IMR-90 (cell line): Measurements from ENCODE around the gene MB21D2. TPM values are rescaled to one million over a fixed set of nuclear protein-coding genes. Genes with fewer than 3 reads are reported as not detected.

Experiments used
- ATAC-seq: fragments of 200-7000 bp; cut with Tn5 transposase; 2 replicates; pipeline ENCODE4 v1.9.1; 2020; ENCODE audit warnings: low read depth, mild to moderate bottlenecking, moderate library complexity
- BruUV-seq: library from RNA; stranded (reverse); fragments of 400-500 nt; replicated peaks from 2 replicates; lab custom pipeline; 2021; lab: Mats Ljungman, UMichigan
- CTCF ChIA-PET: fragments of 300-600 bp; formaldehyde crosslinking; extraction: SDS; loops from one replicate; lab custom pipeline; 2021; ENCODE audit warnings: antibody characterized with exemption; lab: Yijun Ruan, JAX
- POLR2A ChIA-PET: fragments of 300-600 bp; sonication (Branson Sonifier 250); formaldehyde crosslinking; loops from one replicate; lab custom pipeline; 2022; ENCODE audit warnings: antibody characterized with exemption; ENCODE audit not compliant: unreplicated experiment; lab: Charles Lee
- DNase-seq: peaks from one replicate; pipeline ENCODE4 v3.0.0; 2013
- H2AFZ ChIP-seq: replicated peaks from 2 replicates; pipeline ENCODE3; 2013; ENCODE audit warnings: low read length, mild to moderate bottlenecking; ENCODE audit not compliant: poor library complexity
- H2AK5ac ChIP-seq: 2 replicates; pipeline ENCODE4 v1.6.1; 2013; ENCODE audit warnings: low read depth, low read length, inconsistent platforms
- H2AK9ac ChIP-seq: replicated peaks from 2 replicates; pipeline ENCODE3; 2013; ENCODE audit warnings: mild to moderate bottlenecking, low read depth, low read length, moderate library complexity; ENCODE audit not compliant: poor library complexity
- H2BK120ac ChIP-seq: 2 replicates; pipeline ENCODE4 v1.6.1; 2013; ENCODE audit warnings: low read depth, low read length, inconsistent platforms
- H2BK15ac ChIP-seq: 3 replicates; pipeline ENCODE4 v1.6.1; 2013; ENCODE audit warnings: low read depth, low read length, inconsistent platforms
- H2BK20ac ChIP-seq: 2 replicates; pipeline ENCODE4 v1.6.1; 2013; ENCODE audit warnings: low read depth, mild to moderate bottlenecking, inconsistent platforms, low read length, moderate library complexity
- H2BK5ac ChIP-seq: 2 replicates; pipeline ENCODE4 v1.6.1; 2013; ENCODE audit warnings: mild to moderate bottlenecking, low read depth, low read length, inconsistent platforms; ENCODE audit not compliant: poor library complexity, severe bottlenecking
- H3K14ac ChIP-seq: replicated peaks from 2 replicates; pipeline ENCODE4 v1.6.1; 2013; ENCODE audit warnings: low read depth, low read length, inconsistent platforms
- H3K18ac ChIP-seq: 2 replicates; pipeline ENCODE4 v1.6.1; 2013; ENCODE audit warnings: low read depth, low read length, control low read depth
- H3K23ac ChIP-seq: 2 replicates; pipeline ENCODE4 v1.6.1; 2013; ENCODE audit warnings: low read depth, low read length, inconsistent platforms
- H3K27ac ChIP-seq: 2 replicates; pipeline ENCODE4 v1.5.1; 2013; ENCODE audit warnings: mild to moderate bottlenecking, control low read depth, low read length; ENCODE audit not compliant: insufficient read depth
- H3K27me3 ChIP-seq: 2 replicates; pipeline ENCODE4 v1.6.1; 2013; ENCODE audit warnings: low read length; ENCODE audit not compliant: control insufficient read depth, insufficient read depth
- H3K36me3 ChIP-seq: 2 replicates; pipeline ENCODE4 v1.6.1; 2013; ENCODE audit warnings: low read length, mixed read lengths; ENCODE audit not compliant: control insufficient read depth, insufficient read depth
- H3K4ac ChIP-seq: 2 replicates; pipeline ENCODE4 v1.6.1; 2013; ENCODE audit warnings: low read depth, low read length, inconsistent platforms
- H3K4me1 ChIP-seq: 2 replicates; pipeline ENCODE4 v1.6.1; 2013; ENCODE audit warnings: low read length, mixed read lengths; ENCODE audit not compliant: control insufficient read depth, insufficient read depth
- H3K4me2 ChIP-seq: 2 replicates; pipeline ENCODE4 v1.6.1; 2013; ENCODE audit warnings: low read depth, mild to moderate bottlenecking, control low read depth, low read length, moderate library complexity
- H3K4me3 ChIP-seq: 2 replicates; pipeline ENCODE4 v1.5.1; 2013; ENCODE audit warnings: low read depth, mild to moderate bottlenecking, control low read depth, low read length, moderate library complexity; ENCODE audit not compliant: insufficient read depth
- H3K56ac ChIP-seq: 2 replicates; pipeline ENCODE4 v1.6.1; 2013; ENCODE audit warnings: low read length, inconsistent platforms; ENCODE audit not compliant: insufficient read depth; ENCODE audit errors: extremely low read depth
- H3K79me1 ChIP-seq, 2 experiments: 2 replicates each; pipeline ENCODE4 v1.6.1; 2013; ENCODE audit warnings: low read length in 2 of 2, inconsistent platforms in 1 of 2, low read depth in 1 of 2
- H3K9ac ChIP-seq: 2 replicates; pipeline ENCODE4 v1.6.1; 2013; ENCODE audit warnings: low read depth, low read length, control low read depth
- H3K9me1 ChIP-seq: 2 replicates; pipeline ENCODE4 v1.6.1; 2013; ENCODE audit warnings: low read length, inconsistent platforms; ENCODE audit not compliant: insufficient read depth
- H3K9me3 ChIP-seq: 2 replicates; pipeline ENCODE4 v1.6.1; 2013; ENCODE audit warnings: low read length; ENCODE audit not compliant: control insufficient read depth, insufficient read depth
- H4K20me1 ChIP-seq: 2 replicates; pipeline ENCODE4 v1.6.1; 2013; ENCODE audit warnings: low read length, inconsistent platforms; ENCODE audit not compliant: insufficient read depth
- H4K5ac ChIP-seq: 2 replicates; pipeline ENCODE4 v1.6.1; 2013; ENCODE audit warnings: mild to moderate bottlenecking, low read depth, low read length, control low read depth
- H4K8ac ChIP-seq, 2 experiments: 2 replicates each; pipeline ENCODE4 v1.6.1; 2013; ENCODE audit warnings: low read depth in 2 of 2, low read length in 2 of 2, control low read depth in 1 of 2, inconsistent platforms in 1 of 2
- H4K91ac ChIP-seq: 2 replicates; pipeline ENCODE4 v1.6.1; 2013; ENCODE audit warnings: low read depth, low read length, inconsistent platforms; ENCODE audit not compliant: insufficient read depth
- BHLHE40 ChIP-seq: fragments of 150-350 bp; IDR thresholded peaks from 2 replicates; pipeline ENCODE4 v1.6.1; 2016; ENCODE audit warnings: mild to moderate bottlenecking, low read depth, low read length
- CEBPB ChIP-seq: IDR thresholded peaks from 2 replicates; pipeline ENCODE4 v1.6.1; 2012; ENCODE audit warnings: low read depth, low read length, improper control_type of control experiment
- FOS ChIP-seq: fragments of 150-350 bp; IDR thresholded peaks from 2 replicates; pipeline ENCODE4 v1.6.1; 2016; ENCODE audit warnings: low read depth, low read length
- MAFK ChIP-seq: IDR thresholded peaks from 2 replicates; pipeline ENCODE4 v1.6.1; 2012; ENCODE audit warnings: low read depth, low read length, improper control_type of control experiment
- MXI1 ChIP-seq: IDR thresholded peaks from 2 replicates; pipeline ENCODE4 v1.6.1; 2012; ENCODE audit warnings: low read depth, mild to moderate bottlenecking, low read length, moderate library complexity, borderline replicate concordance
- RAD21 ChIP-seq: IDR thresholded peaks from 2 replicates; pipeline ENCODE4 v1.6.1; 2012; ENCODE audit warnings: low read length, improper control_type of control experiment
- RCOR1 ChIP-seq: IDR thresholded peaks from 2 replicates; pipeline ENCODE4 v1.6.1; 2012; ENCODE audit warnings: mild to moderate bottlenecking, low read length, improper control_type of control experiment; ENCODE audit not compliant: insufficient replicate concordance
- WGBS, 2 experiments: methylation state at CpG; one replicate each; pipeline versions ENCODE4 v1.1.5 to v1.1.7; 2013; ENCODE audit warnings: missing lambda C conversion rate in 2 of 2; ENCODE audit not compliant: insufficient read length in 1 of 2; ENCODE audit errors: extremely low coverage in 2 of 2; 5-methylcytosine and 5-hydroxymethylcytosine counted together
- dilution Hi-C: fragments of 300-500 bp; cut with HindIII; formaldehyde crosslinking; loops from one replicate; pipeline ENCODE4 v1.14.3; 2018; ENCODE audit warnings: low sequenced_read_pairs; ENCODE audit not compliant: unreplicated experiment
- in situ Hi-C: fragments of 300-500 bp; cut with MboI; formaldehyde crosslinking; loops from 3 replicates; pipeline ENCODE4 v1.14.3; 2019; ENCODE audit warnings: low sequenced_read_pairs, inconsistent platforms, mixed read lengths
- intact Hi-C: fragments of 100-400 bp; cut with micrococcal nuclease; formaldehyde crosslinking; loops from 2 replicates; pipeline ENCODE4 v1.10.0; 2022
- polyA plus RNA-seq, 3 experiments: library from polyadenylated mRNA; depleted of rRNA; stranded (reverse); fragments of >200 nt; gene quantifications; 2 replicates each; pipeline ENCODE4 v1.2.3, GENCODE V29; 2012; ENCODE audit warnings: low replicate concordance in 1 of 3
- total RNA-seq: library from RNA; depleted of rRNA; stranded (reverse); fragments of >200 nt; gene quantifications from 2 replicates; pipeline ENCODE4 v1.2.3, GENCODE V29; 2012
- TF ChIP-seq, protein P1 (sequence below): fragments of 150-350 bp; IDR thresholded peaks from 2 replicates; pipeline ENCODE4 v1.6.1; 2016; ENCODE audit warnings: low read depth, mild to moderate bottlenecking, low read length, moderate library complexity, borderline replicate concordance
- TF ChIP-seq, protein P2 (sequence below): fragments of 150-350 bp; IDR thresholded peaks from 2 replicates; pipeline ENCODE4 v1.6.1; 2017; ENCODE audit warnings: mild to moderate bottlenecking, antibody characterized with exemption, low read length, low read depth
- TF ChIP-seq, protein P3 (sequence below): conservative IDR thresholded peaks from 2 replicates; pipeline ENCODE4 v1.5.1; 2012; ENCODE audit warnings: mild to moderate bottlenecking, low read depth, low read length, improper control_type of control experiment

MB21D2 gene
- total and polyA plus RNA-seq, 2 of the 4 experiments (the other 2 are of a cell fraction): 13.6 to 44.8 TPM

DNA sequence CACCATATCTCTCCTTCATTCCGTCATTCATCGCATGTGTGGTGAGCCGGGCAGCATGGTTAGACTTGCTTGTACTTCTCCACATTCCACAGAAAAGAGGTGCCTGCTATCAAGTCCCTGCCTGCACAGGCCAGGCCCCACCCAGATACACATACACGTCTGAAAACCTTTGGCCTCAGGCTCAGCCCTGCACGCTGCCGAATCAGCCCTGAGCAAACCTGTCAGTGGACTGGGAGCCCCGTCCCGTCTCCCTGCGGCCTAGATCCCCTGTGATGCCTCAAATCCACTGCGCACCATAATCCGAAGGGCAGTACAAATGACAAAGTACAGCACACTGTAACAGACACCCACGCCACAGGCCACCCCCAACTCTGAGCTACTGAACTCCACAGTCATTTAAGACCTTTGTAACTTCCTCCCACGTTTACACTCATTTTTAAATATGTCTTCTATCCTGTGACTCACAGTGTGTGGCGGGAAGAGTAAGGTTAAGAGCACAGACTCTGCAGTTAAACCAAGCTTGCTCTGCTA is 67.1 kb downstream of the MB21D2 start:
- H3K14ac ChIP-seq: peak overlapping the region; percentile 75
- no peaks in the 10 kb centered on the region for H3K36me3 ChIP-seq
- 0 out of 2 replicates have a peak overlapping the region, but pooled peaks have one; percentile 14 for H3K18ac ChIP-seq
- H3K79me1 ChIP-seq: peaks cover 34 to 56% of the 10 kb centered on the region in 2 experiments
- no peak overlapping the region for H3K4me3 ChIP-seq
- DNase-seq (peak; percentile 86), ATAC-seq (peak; percentile 62)
- 0 out of 2 replicates have a peak overlapping the region, but pooled peaks have one; percentile 6 for H3K23ac ChIP-seq
- peaks cover 13% of the 10 kb centered on the region for H3K9me1 ChIP-seq
- H3K4ac ChIP-seq: peak overlapping the region; percentile 84
- H2AK9ac ChIP-seq: peak overlapping the region; percentile 10
- no peak overlapping the region for H3K27ac ChIP-seq
- H3K4me1 ChIP-seq: peaks cover 24% of the 10 kb centered on the region
- peak overlapping the region; percentile 46; the same call in 2 of the 3 replicates for H2BK15ac ChIP-seq
- no peaks in the 10 kb centered on the region for H3K9me3 ChIP-seq
- H3K56ac ChIP-seq: no peak overlapping the region
- H4K20me1 ChIP-seq: peaks cover 13% of the 10 kb centered on the region; the same call in 1 of the 2 replicates
- ChIA-PET POLR2A (no interaction called here), CTCF (interaction anchor here (0.9 kb wide), 1 partner anchor 34 kb away, joined by 4 read pairs; no protein-coding TSS in a partner anchor)
- H4K8ac ChIP-seq: peak overlapping the region; percentile 25 to 28; a peak in 2 of 4 replicates
- no TSS peak for BruUV-seq
- dilution Hi-C loops (no loop called here), in situ Hi-C loops (no loop called here), intact Hi-C loops (no loop called here)
- TF ChIP-seq, protein P1, sequence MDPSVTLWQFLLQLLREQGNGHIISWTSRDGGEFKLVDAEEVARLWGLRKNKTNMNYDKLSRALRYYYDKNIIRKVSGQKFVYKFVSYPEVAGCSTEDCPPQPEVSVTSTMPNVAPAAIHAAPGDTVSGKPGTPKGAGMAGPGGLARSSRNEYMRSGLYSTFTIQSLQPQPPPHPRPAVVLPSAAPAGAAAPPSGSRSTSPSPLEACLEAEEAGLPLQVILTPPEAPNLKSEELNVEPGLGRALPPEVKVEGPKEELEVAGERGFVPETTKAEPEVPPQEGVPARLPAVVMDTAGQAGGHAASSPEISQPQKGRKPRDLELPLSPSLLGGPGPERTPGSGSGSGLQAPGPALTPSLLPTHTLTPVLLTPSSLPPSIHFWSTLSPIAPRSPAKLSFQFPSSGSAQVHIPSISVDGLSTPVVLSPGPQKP: no peak
- TF ChIP-seq, protein P2, sequence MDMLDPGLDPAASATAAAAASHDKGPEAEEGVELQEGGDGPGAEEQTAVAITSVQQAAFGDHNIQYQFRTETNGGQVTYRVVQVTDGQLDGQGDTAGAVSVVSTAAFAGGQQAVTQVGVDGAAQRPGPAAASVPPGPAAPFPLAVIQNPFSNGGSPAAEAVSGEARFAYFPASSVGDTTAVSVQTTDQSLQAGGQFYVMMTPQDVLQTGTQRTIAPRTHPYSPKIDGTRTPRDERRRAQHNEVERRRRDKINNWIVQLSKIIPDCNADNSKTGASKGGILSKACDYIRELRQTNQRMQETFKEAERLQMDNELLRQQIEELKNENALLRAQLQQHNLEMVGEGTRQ: no peak
- TF ChIP-seq RCOR1: no peak
- TF ChIP-seq, protein P3, sequence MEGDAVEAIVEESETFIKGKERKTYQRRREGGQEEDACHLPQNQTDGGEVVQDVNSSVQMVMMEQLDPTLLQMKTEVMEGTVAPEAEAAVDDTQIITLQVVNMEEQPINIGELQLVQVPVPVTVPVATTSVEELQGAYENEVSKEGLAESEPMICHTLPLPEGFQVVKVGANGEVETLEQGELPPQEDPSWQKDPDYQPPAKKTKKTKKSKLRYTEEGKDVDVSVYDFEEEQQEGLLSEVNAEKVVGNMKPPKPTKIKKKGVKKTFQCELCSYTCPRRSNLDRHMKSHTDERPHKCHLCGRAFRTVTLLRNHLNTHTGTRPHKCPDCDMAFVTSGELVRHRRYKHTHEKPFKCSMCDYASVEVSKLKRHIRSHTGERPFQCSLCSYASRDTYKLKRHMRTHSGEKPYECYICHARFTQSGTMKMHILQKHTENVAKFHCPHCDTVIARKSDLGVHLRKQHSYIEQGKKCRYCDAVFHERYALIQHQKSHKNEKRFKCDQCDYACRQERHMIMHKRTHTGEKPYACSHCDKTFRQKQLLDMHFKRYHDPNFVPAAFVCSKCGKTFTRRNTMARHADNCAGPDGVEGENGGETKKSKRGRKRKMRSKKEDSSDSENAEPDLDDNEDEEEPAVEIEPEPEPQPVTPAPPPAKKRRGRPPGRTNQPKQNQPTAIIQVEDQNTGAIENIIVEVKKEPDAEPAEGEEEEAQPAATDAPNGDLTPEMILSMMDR: no peak
- no peak; the same call in 1 of the 2 replicates for TF ChIP-seq RAD21
- TF ChIP-seq FOS: peak; percentile 76
- TF ChIP-seq MAFK: 0 out of 2 replicates have a peak, but pooled peaks have one; percentile 1
- TF ChIP-seq CEBPB: 0 out of 2 replicates have a peak, but pooled peaks have one; percentile 0
- TF ChIP-seq BHLHE40: 0 out of 2 replicates have a peak, but pooled peaks have one; percentile 10
- no peak for TF ChIP-seq MXI1
- peak overlapping the region; percentile 66 for H2AFZ ChIP-seq
- 0 out of 2 replicates have a peak overlapping the region, but pooled peaks have one; percentile 18 for H3K9ac ChIP-seq
- peak overlapping the region; percentile 79 for H2BK5ac ChIP-seq
- peak overlapping the region; percentile 5; the same call in 1 of the 2 replicates for H2BK20ac ChIP-seq
- H3K4me2 ChIP-seq: no peak overlapping the region
- H4K91ac ChIP-seq: peak overlapping the region; percentile 67
- no peaks in the 10 kb centered on the region for H3K27me3 ChIP-seq
- H4K5ac ChIP-seq: peak overlapping the region; percentile 25
- 91% methylated on average over 8 of the region's 14 CpGs; no CpG with 5 or more reads in 1 of the 2 experiments for WGBS, 2 experiments
- H2BK120ac ChIP-seq: peak overlapping the region; percentile 35
- peak overlapping the region; percentile 49 for H2AK5ac ChIP-seq
